ENCODE results near the gene APBB2.

Gene APBB2

DNA sequence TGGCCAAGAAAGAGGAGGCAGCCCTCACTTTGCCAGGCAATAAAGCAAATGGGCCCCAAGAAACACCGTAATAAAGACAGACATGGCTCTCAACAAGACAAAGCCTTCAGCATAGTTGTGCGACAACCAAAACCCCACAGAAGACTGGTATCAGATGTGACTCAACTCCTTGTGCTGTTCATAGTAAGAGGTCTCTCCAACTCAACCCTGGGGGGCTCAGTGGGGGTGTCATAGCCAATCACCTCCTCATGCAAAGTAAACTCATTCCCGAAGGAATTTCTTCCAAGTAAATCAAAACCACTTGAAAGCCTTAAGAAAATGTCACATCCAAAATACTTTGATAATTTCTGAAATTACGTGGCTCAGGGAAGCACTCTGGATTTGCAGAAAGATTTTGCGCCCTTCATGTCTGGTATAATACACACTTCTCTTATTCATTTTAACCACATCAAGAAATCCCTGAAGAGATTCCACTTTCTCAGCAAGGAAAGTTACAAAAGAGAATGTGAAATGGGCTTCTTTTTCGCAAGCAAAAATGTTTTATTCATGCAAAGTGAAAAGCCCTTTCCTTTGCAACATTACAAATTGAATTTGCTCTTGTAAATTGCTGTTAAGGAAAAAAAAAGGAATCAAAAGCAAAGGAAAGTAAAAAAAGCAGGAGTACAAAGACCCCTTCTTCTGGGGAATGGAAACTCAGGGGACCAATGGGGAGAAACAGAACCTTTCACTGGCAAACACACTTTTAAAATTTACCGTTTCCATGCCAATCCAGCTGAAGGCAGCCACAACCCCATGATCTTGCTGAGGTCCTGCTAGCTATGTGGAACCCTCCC lies 327.2 kb downstream of the APBB2 start:
- Histone ChIP-seq H3K4me1 (ENCODE audit: insufficient read depth, poor library complexity, severe bottlenecking) (no peaks in the 10 kb centered on the region), H3K27ac (ENCODE audit: poor library complexity, severe bottlenecking) (no peak overlapping the region), H3K9me3 (ENCODE audit: severe bottlenecking) (no peaks in the 10 kb centered on the region), H3K36me3 (ENCODE audit: low read depth) (peaks cover 43% of the 10 kb centered on the region), H3K4me3 (ENCODE audit: severe bottlenecking) (no peak overlapping the region), H3K27me3 (ENCODE audit: insufficient read depth, poor library complexity, severe bottlenecking) (no peaks in the 10 kb centered on the region)
- ATAC-seq (ENCODE audit: low read depth) (no peak), DNase-seq (ENCODE audit: low spot score) (no peak)
- no peak for TF ChIP-seq CTCF (IDR thresholded peaks at IDR 0.05; ENCODE audit: poor library complexity, severe bottlenecking)

DNA sequence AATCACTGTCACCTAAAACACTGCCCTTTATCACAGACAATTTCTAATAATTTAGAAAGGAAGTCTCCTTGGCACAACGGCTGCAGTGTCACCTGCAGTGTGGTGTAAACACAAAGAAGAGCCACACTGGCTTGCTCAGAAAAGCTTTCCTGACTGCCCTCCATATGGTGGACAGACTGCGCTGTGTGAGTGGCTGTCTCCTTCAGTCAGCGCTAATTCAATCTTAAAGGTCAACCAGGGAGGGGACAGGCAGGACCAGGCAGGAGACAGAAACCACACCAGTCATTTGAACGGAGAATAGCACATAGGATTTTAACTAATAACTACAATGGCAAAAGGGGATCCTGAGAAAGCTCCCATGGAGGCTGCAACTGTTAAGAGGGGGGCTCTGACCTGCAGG lies 332.5 kb downstream of the APBB2 start:
- ATAC-seq (ENCODE audit: low read depth) = no peak
- Histone ChIP-seq H3K36me3 (ENCODE audit: low read depth) (peaks cover 38% of the 10 kb centered on the region), H3K9me3 (ENCODE audit: severe bottlenecking) (no peaks in the 10 kb centered on the region)

GRCh38 chr4:40881096-40881495 lies 333.2 kb downstream of the APBB2 start:
- H3K36me3 ChIP-seq (ENCODE audit: low read depth) = peaks cover 42% of the 10 kb centered on the region
- no peak for DNase-seq (ENCODE audit: low spot score)
- no peak overlapping the region for H3K27ac ChIP-seq (ENCODE audit: poor library complexity, severe bottlenecking)
- ATAC-seq (ENCODE audit: low read depth) = no peak
- no peak overlapping the region for H3K4me3 ChIP-seq (ENCODE audit: severe bottlenecking)
- no peaks in the 10 kb centered on the region for H3K9me3 ChIP-seq (ENCODE audit: severe bottlenecking)
- no peaks in the 10 kb centered on the region for H3K27me3 ChIP-seq (ENCODE audit: insufficient read depth, poor library complexity, severe bottlenecking)
- no peaks in the 10 kb centered on the region for H3K4me1 ChIP-seq (ENCODE audit: insufficient read depth, poor library complexity, severe bottlenecking)
- no peak for TF ChIP-seq CTCF (IDR thresholded peaks at IDR 0.05; ENCODE audit: poor library complexity, severe bottlenecking)

More for the DNA sequence above, 332.5 kb downstream of the APBB2 start:
- TF ChIP-seq CTCF (IDR thresholded peaks at IDR 0.05; ENCODE audit: poor library complexity, severe bottlenecking) = no peak
- Histone ChIP-seq H3K4me1 (ENCODE audit: insufficient read depth, poor library complexity, severe bottlenecking) (no peaks in the 10 kb centered on the region), H3K4me3 (ENCODE audit: severe bottlenecking) (no peak overlapping the region), H3K27me3 (ENCODE audit: insufficient read depth, poor library complexity, severe bottlenecking) (no peaks in the 10 kb centered on the region), H3K27ac (ENCODE audit: poor library complexity, severe bottlenecking) (no peak overlapping the region)
- DNase-seq (ENCODE audit: low spot score) = no peak

DNA sequence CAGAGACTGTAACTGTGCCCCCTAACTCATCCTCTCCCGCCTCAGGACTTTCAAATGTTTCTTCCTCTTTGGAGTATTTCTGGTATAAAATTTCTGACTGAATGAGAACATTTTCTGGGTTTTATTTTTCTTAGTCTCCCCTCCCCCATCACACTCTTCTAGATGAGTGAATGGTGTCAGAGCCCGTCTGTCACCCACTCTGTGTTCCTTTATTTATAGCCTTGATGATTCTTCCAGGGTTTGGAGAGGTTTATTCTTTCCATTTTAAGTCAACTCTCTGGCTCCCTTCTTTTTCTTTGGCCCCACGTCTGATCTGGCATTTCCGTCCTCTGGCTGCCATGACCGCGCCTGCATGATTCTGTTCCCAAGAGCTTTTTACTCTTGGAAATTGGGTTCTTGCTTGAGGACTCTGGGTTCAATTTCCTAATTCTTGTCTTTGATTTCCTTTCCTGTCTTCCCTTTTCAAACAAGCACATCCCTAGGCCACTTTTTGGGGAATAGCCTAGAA lies 335.7 kb downstream of the APBB2 start:
- TF ChIP-seq CTCF (IDR thresholded peaks at IDR 0.05; ENCODE audit: poor library complexity, severe bottlenecking) = no peak
- DNase-seq (ENCODE audit: low spot score) (no peak), ATAC-seq (ENCODE audit: low read depth) (no peak)
- H3K36me3 ChIP-seq (ENCODE audit: low read depth) = peaks cover 37% of the 10 kb centered on the region
- no peaks in the 10 kb centered on the region for H3K27me3 ChIP-seq (ENCODE audit: insufficient read depth, poor library complexity, severe bottlenecking)
- H3K9me3 ChIP-seq (ENCODE audit: severe bottlenecking) = no peaks in the 10 kb centered on the region
- H3K4me1 ChIP-seq (ENCODE audit: insufficient read depth, poor library complexity, severe bottlenecking) = no peaks in the 10 kb centered on the region
- H3K4me3 ChIP-seq (ENCODE audit: severe bottlenecking) = no peak overlapping the region
- no peak overlapping the region for H3K27ac ChIP-seq (ENCODE audit: poor library complexity, severe bottlenecking)

DNA sequence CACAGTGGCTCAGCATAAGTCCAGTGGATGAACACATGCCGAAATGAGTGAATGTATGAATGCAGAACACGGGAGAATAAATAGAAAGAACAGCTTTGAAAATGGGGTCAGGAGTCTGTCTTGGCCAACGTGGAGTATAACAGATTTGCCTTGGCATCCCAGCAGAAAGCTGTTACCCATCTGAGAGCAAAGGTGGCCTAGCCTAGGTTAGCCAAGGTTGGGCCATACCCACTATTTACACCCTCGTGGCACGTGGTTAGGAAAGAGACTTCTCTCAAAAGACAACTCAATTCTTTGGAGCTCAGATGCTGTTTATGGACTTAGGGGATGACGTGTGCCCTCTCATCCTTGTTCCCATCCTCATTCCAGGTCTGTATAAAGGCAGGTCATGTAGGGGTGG lies 337.3 kb downstream of the APBB2 start:
- ATAC-seq (ENCODE audit: low read depth) = no peak
- H3K27ac ChIP-seq (ENCODE audit: poor library complexity, severe bottlenecking) = no peak overlapping the region
- H3K4me3 ChIP-seq (ENCODE audit: severe bottlenecking) = no peak overlapping the region
- H3K27me3 ChIP-seq (ENCODE audit: insufficient read depth, poor library complexity, severe bottlenecking) = no peaks in the 10 kb centered on the region
- no peaks in the 10 kb centered on the region for H3K4me1 ChIP-seq (ENCODE audit: insufficient read depth, poor library complexity, severe bottlenecking)
- peaks cover 50% of the 10 kb centered on the region for H3K36me3 ChIP-seq (ENCODE audit: low read depth)
- DNase-seq (ENCODE audit: low spot score) = no peak
- H3K9me3 ChIP-seq (ENCODE audit: severe bottlenecking) = no peaks in the 10 kb centered on the region
- no peak for TF ChIP-seq CTCF (IDR thresholded peaks at IDR 0.05; ENCODE audit: poor library complexity, severe bottlenecking)

All from RWPE2 (cell line).